DOHH2 (cell line): ENCODE results near the gene SLC35F4.

Experiments used
- EZH2phosphoT487 ChIP-seq: fragments of 200-600 bp; sonication (generic); IDR thresholded peaks from 2 replicates; pipeline ENCODE4 v1.6.1; 2017; ENCODE audit warnings: borderline replicate concordance, mild to moderate bottlenecking, antibody characterized with exemption, low read length, moderate library complexity, mixed read lengths
- TF ChIP-seq, protein P1 (sequence below): fragments of 200-600 bp; sonication (generic); IDR thresholded peaks from one replicate; pipeline ENCODE4 v1.5.1; 2014; ENCODE audit warnings: antibody characterized with exemption, mild to moderate bottlenecking, low read depth, low read length; ENCODE audit not compliant: poor library complexity, severe bottlenecking

DNA sequence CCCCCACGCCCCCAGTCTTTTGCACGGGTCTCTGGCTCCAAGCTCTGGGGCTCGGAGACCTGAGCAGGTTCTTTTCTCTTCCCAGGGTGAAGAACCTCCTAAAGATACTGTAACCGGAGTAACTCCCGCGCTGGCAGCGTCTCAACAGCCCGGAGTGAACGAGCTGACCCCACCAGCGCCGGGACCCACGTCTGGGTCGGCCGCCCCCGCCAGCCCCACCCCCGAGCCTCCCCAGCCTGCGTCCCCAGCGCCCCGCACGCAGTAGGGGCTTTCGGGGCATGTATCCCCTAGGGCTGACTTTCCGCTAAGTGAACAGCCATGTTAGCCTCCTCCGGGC, 858 bp downstream of the SLC35F4 start:
- TF ChIP-seq, protein P1, sequence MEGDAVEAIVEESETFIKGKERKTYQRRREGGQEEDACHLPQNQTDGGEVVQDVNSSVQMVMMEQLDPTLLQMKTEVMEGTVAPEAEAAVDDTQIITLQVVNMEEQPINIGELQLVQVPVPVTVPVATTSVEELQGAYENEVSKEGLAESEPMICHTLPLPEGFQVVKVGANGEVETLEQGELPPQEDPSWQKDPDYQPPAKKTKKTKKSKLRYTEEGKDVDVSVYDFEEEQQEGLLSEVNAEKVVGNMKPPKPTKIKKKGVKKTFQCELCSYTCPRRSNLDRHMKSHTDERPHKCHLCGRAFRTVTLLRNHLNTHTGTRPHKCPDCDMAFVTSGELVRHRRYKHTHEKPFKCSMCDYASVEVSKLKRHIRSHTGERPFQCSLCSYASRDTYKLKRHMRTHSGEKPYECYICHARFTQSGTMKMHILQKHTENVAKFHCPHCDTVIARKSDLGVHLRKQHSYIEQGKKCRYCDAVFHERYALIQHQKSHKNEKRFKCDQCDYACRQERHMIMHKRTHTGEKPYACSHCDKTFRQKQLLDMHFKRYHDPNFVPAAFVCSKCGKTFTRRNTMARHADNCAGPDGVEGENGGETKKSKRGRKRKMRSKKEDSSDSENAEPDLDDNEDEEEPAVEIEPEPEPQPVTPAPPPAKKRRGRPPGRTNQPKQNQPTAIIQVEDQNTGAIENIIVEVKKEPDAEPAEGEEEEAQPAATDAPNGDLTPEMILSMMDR = no peak
- TF ChIP-seq EZH2phosphoT487 = no peak
